ENCODE data around the gene CTRL. TPM values are rescaled to one million over a fixed set of nuclear protein-coding genes. Genes with fewer than 3 reads are reported as not detected.

The CTRL gene
- total RNA-seq, 1 donor from 2014 or later, result 1.0 TPM

DNA sequence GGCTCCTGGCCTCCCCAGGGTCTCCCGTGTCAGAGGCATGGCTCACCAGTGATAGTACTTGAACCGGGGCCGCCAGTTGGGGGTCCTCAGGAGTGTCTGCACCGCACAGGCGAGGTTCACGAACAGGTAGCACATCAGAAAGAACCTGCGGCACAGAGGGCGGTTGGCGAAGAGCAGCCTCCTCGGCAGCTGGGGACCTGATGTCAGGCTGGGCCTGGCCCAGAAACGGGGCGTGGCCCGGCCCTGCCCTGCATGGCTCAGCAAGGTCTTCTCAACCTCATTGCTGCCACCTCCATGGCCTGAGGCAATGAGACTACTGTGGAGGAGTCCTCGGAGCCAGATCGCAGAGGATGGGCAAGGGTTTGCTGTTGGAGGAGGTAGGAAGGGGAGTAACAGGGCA, 16.4 kb upstream of the CTRL start:
- Histone ChIP-seq H3K4me1 (ENCODE audit: control insufficient read depth in 3 of 3, insufficient read depth in 3 of 3, low read length in 3 of 3) (peaks cover 29 to 44% (median 44%) of the 10 kb centered on the region in 3 donors), H3K4me3 (ENCODE audit: low read length in 3 of 3) (no peak overlapping the region), H3K27ac (ENCODE audit: low read depth, low read length) (no peak overlapping the region), H3K36me3 (ENCODE audit: control insufficient read depth in 3 of 3, insufficient read depth in 3 of 3, low read length in 3 of 3) (peaks cover 75 to 88% (median 76%) of the 10 kb centered on the region in 3 donors), H3K9me3 (ENCODE audit: control insufficient read depth in 3 of 3, low read length in 3 of 3) (no peaks in the 10 kb centered on the region), H3K9ac (ENCODE audit: low read depth in 1 of 3, low read length in 3 of 3) (no peak overlapping the region), H3K27me3 (ENCODE audit: control insufficient read depth in 3 of 3, insufficient read depth in 3 of 3, low read length in 3 of 3) (no peaks in the 10 kb centered on the region)

DNA sequence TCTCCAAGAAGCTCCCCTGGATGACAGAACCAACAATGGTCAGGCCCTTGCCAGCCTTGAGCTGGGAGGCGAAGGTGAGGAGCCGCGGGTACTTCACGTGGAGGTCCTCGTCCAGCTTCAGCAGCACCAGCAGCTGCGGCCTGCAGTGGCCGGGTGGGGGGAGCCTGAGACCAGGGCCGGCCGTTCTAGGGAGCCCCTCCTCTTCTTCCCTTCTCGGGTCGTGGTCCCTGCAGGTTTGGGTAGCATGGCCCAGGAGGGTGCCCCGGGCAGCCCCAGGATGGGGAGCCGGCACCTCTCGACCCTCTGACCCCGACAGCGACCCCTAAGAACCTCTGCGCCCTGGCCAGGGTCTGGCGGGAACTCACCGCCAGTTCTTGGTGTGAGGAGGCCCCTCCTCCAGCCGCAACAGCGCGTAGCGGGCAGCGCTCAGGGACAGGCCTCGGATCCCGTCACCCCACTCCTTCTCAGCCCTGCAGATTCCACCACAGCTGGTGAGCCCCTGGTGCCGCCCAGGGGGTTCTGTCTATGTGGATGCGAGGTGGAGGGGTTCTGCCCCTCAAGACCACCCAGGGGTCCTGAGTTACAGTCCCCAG, 15.4 kb upstream of the CTRL start:
- Histone ChIP-seq H3K9me3 (ENCODE audit: control insufficient read depth in 3 of 3, low read length in 3 of 3) (no peaks in the 10 kb centered on the region), H3K36me3 (ENCODE audit: control insufficient read depth in 3 of 3, insufficient read depth in 3 of 3, low read length in 3 of 3) (peaks cover 78 to 94% (median 80%) of the 10 kb centered on the region in 3 donors), H3K4me3 (ENCODE audit: low read length in 3 of 3) (no peak overlapping the region), H3K27ac (ENCODE audit: low read depth, low read length) (no peak overlapping the region), H3K9ac (ENCODE audit: low read depth in 1 of 3, low read length in 3 of 3) (no peak overlapping the region), H3K27me3 (ENCODE audit: control insufficient read depth in 3 of 3, insufficient read depth in 3 of 3, low read length in 3 of 3) (no peaks in the 10 kb centered on the region), H3K4me1 (ENCODE audit: control insufficient read depth in 3 of 3, insufficient read depth in 3 of 3, low read length in 3 of 3) (peaks cover 34 to 48% (median 43%) of the 10 kb centered on the region in 3 donors)

DNA sequence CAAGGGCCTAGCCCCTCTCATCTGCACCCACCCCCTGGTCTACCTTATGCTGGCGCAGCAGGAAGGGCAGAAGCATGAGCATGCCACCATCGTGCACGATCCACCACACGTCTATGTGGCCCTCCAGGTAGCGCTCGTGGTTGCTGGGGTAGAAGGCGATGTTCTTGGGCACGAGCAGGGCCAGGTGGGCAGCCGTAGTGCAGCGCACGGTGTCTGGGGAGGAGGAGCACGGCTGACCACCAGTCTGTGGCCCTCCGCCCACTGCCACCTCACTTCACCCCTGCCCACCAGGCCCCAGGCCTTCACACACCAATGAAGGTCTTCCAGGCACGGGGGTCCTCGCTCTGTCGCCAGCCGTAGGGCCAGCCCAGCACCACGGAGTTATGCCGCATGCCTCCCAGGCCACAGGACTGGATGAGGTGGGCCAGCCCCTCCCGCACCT, 14.5 kb upstream of the CTRL start:
- Histone ChIP-seq H3K9ac (ENCODE audit: low read depth in 1 of 3, low read length in 3 of 3) (peak overlapping the region in 1 of 3 donors; percentile 16), H3K4me1 (ENCODE audit: control insufficient read depth in 3 of 3, insufficient read depth in 3 of 3, low read length in 3 of 3) (peaks cover 25 to 39% (median 36%) of the 10 kb centered on the region in 3 donors), H3K9me3 (ENCODE audit: control insufficient read depth in 3 of 3, low read length in 3 of 3) (no peaks in the 10 kb centered on the region), H3K27me3 (ENCODE audit: control insufficient read depth in 3 of 3, insufficient read depth in 3 of 3, low read length in 3 of 3) (no peaks in the 10 kb centered on the region), H3K36me3 (ENCODE audit: control insufficient read depth in 3 of 3, insufficient read depth in 3 of 3, low read length in 3 of 3) (peaks cover 71 to 92% (median 72%) of the 10 kb centered on the region in 3 donors), H3K27ac (ENCODE audit: low read depth, low read length) (no peak overlapping the region), H3K4me3 (ENCODE audit: low read length in 3 of 3) (no peak overlapping the region)

DNA sequence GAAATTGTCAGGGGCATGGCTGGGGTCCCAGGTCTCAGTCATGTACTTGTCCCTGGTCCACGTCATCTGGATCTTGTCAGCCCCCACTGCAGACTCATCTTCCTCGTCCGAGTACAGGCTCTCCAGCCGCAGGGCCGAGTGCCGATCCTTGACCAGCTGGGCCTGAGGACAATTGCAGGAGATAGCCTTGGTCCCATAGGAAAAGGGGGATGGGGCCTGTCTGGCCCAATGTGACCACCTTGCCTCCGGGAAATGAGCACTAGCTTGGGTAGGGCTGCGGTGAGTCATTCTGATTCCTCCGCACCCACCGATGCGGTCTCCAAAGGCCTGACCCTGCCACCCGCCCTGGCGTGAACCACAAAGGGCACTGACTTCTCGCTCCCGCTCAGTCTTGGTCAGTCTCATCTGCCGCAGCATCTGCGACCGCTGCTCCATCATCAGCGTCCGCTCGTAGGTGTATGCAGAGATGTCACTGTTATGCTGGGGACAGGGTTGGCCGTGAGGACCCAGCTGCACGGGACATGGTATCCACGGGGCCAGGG, 13.8 kb upstream of the CTRL start:
- no peaks in the 10 kb centered on the region for H3K9me3 ChIP-seq (ENCODE audit: control insufficient read depth in 3 of 3, low read length in 3 of 3)
- peak overlapping the region; percentile 40 for H3K27ac ChIP-seq (ENCODE audit: low read depth, low read length)
- no peaks in the 10 kb centered on the region for H3K27me3 ChIP-seq (ENCODE audit: control insufficient read depth in 3 of 3, insufficient read depth in 3 of 3, low read length in 3 of 3)
- H3K4me1 ChIP-seq (ENCODE audit: control insufficient read depth in 3 of 3, insufficient read depth in 3 of 3, low read length in 3 of 3), result peaks cover 25 to 36% (median 34%) of the 10 kb centered on the region in 3 donors
- no peak overlapping the region for H3K4me3 ChIP-seq (ENCODE audit: low read length in 3 of 3)
- peaks cover 64 to 86% (median 66%) of the 10 kb centered on the region in 3 donors for H3K36me3 ChIP-seq (ENCODE audit: control insufficient read depth in 3 of 3, insufficient read depth in 3 of 3, low read length in 3 of 3)
- H3K9ac ChIP-seq (ENCODE audit: low read depth in 1 of 3, low read length in 3 of 3), result peak overlapping the region in 1 of 3 donors; percentile 16

DNA sequence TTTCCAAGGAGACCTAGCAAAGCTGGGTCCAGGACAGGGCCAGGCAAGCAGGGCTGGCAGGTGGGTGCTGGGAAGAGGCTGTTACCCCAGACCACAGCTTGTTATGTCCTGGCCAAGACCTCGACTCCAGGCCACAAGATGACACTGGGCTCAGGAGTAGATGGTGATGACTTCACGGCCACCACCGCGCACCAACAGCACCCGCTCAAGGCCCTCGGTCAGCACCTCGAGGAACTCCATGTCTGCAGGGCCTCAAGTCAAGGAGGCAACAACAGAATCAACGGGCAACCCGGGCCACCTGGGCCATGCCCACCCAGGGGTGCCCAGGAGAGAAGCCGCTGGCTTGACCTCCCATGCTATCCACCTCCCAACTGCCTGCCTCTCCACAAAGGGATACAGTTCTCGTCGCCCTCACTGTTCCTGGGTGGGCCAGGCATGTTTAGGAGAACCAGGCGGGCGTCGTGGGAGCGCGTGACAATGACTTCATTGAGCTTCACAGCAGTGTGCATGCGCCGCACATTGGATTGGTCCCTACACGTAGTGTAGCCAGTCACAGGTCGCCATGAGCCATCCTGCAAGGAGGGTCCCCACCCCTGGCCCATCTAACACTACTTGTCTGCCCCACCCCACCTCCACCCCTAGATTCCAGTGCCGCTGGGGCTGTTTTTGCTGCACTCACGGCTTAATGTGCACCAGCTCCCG, 13.2 kb upstream of the CTRL start:
- Histone ChIP-seq H3K9ac (ENCODE audit: low read depth in 1 of 3, low read length in 3 of 3) (peak overlapping the region in 1 of 3 donors; percentile 54), H3K36me3 (ENCODE audit: control insufficient read depth in 3 of 3, insufficient read depth in 3 of 3, low read length in 3 of 3) (peaks cover 64 to 86% (median 66%) of the 10 kb centered on the region in 3 donors), H3K27me3 (ENCODE audit: control insufficient read depth in 3 of 3, insufficient read depth in 3 of 3, low read length in 3 of 3) (no peaks in the 10 kb centered on the region), H3K4me1 (ENCODE audit: control insufficient read depth in 3 of 3, insufficient read depth in 3 of 3, low read length in 3 of 3) (peaks cover 29 to 42% (median 40%) of the 10 kb centered on the region in 3 donors), H3K9me3 (ENCODE audit: control insufficient read depth in 3 of 3, low read length in 3 of 3) (no peaks in the 10 kb centered on the region), H3K4me3 (ENCODE audit: low read length in 3 of 3) (no peak overlapping the region), H3K27ac (ENCODE audit: low read depth, low read length) (peak overlapping the region; percentile 56)

DNA sequence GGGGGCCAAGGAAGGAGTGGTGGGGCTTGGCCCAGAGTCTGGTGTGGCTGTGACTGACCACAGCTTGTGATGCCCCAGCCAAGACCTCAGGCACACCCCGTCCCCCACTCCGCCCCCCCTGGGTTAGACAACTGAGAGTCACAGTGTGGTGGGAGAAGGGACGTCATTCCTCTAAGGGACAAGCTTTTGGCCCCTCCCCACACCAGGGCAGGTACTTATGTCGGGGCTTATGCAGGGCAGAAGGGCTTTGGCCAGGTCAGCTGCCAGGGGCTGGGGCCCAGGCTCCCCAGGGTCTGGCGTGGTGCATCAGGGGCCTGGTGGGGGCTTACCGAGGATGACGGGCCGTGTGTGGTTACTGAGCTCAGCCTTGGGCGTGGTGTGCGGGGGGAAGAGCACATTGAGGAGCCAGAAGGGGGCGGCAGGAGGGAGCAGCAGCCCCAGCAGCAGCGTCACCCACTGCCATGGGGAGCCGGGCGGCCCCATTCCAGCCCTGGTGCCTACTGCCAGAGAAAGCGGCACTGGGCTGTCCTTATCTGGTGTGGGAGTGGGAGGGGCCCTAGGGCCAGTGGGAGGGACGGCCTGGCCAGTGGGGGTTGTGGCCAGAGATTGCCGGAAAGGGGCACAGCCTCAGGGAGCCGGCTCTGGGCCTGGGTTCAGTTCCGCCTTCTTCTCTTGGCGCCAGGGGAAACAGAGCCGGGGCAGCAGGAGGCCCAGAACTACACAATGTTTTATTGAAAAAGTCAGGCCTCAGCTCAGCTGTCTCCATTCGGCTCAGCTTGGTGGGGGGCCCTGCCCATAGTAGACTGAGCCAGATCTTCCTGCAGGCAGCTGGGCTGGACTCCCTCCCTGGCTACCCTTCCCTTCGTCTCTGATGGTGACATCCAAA, 12.2 kb upstream of the CTRL start, which contains the start of gene LCAT:
Gene LCAT, minus strand, starts transcription at position 502 of the 886 bp plus-strand sequence. Its CDS starts 19 bp downstream, at position 483.
- no peak within 1 kb of the TSS for H3K4me3 ChIP-seq (ENCODE audit: low read length in 3 of 3)
- peaks cover 56 to 83% (median 64%) of the 10 kb centered on the region in 3 donors for H3K36me3 ChIP-seq (ENCODE audit: control insufficient read depth in 3 of 3, insufficient read depth in 3 of 3, low read length in 3 of 3)
- H3K4me1 ChIP-seq (ENCODE audit: control insufficient read depth in 3 of 3, insufficient read depth in 3 of 3, low read length in 3 of 3), result peaks cover 29 to 46% (median 44%) of the 10 kb centered on the region in 3 donors
- H3K9ac ChIP-seq (ENCODE audit: low read depth in 1 of 3, low read length in 3 of 3), result peak within 1 kb of the TSS in 2 of 3 donors; percentile 20 to 62
- no peaks in the 10 kb centered on the region for H3K9me3 ChIP-seq (ENCODE audit: control insufficient read depth in 3 of 3, low read length in 3 of 3)
- H3K27me3 ChIP-seq (ENCODE audit: control insufficient read depth in 3 of 3, insufficient read depth in 3 of 3, low read length in 3 of 3), result no peaks in the 10 kb centered on the region
- peak within 1 kb of the TSS; percentile 62 for H3K27ac ChIP-seq (ENCODE audit: low read depth, low read length)

DNA sequence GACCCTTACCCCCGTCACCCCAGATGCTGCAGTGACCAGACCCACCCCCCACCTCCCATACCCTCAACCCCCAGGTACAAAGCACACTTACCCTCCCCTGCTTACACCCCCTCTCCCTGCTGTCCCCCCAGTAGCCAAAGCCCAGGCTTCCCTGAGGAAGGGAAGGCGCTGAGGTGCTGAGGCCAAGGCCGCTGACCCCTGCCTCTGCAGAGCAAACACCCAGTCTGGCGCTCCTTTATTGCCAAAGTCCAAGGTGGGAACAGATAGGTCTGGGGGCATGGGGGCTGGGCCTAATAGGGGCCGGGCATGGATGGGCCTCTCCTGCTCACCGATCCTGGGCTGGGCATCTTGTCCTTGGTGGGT, 11.6 kb upstream of the CTRL start:
- H3K27ac ChIP-seq (ENCODE audit: low read depth, low read length), result peak overlapping the region; percentile 62
- H3K4me1 ChIP-seq (ENCODE audit: control insufficient read depth in 3 of 3, insufficient read depth in 3 of 3, low read length in 3 of 3), result peaks cover 29 to 46% (median 42%) of the 10 kb centered on the region in 3 donors
- H3K27me3 ChIP-seq (ENCODE audit: control insufficient read depth in 3 of 3, insufficient read depth in 3 of 3, low read length in 3 of 3), result no peaks in the 10 kb centered on the region
- peaks cover 50 to 76% (median 58%) of the 10 kb centered on the region in 3 donors for H3K36me3 ChIP-seq (ENCODE audit: control insufficient read depth in 3 of 3, insufficient read depth in 3 of 3, low read length in 3 of 3)
- H3K4me3 ChIP-seq (ENCODE audit: low read length in 3 of 3), result no peak overlapping the region
- no peaks in the 10 kb centered on the region for H3K9me3 ChIP-seq (ENCODE audit: control insufficient read depth in 3 of 3, low read length in 3 of 3)
- no peak overlapping the region for H3K9ac ChIP-seq (ENCODE audit: low read depth in 1 of 3, low read length in 3 of 3)

DNA sequence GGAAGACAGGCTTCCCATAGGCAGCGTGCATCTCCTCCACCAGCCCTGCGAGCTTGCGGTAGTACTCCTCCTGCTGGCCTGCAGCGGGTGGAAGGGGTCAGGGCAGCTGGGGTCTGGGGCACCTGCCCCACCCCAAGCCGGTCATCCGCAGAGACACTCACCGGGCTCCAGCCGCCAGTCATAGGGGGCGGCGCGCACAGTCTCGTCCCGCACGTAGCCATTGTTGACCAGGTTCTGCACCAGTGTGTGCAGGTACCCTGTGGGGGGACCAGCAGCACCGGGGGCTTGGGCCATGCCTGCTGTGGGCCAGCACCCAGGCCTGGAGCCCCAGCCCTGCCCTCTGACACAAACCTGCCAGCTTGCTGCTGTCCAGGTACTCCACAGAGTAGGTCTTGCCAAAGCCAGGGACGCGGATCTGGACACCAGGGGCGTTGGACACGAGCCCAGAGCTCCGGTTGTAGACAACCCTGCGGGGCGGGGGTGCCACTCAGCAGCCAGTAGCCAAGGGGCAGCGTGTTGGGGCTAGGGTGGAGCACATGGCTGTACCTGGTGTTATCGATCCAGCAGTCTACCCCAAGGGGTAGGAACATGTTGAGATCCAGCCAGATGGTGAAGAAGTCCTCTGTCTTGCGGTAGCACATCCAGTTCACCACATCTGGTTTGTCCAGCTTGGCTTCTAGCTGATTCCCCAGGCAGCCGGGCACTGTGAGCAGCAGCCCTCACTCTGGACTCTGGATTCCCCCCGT, 11.0 kb upstream of the CTRL start:
- Histone ChIP-seq H3K27ac (ENCODE audit: low read depth, low read length) (peak overlapping the region; percentile 62), H3K4me3 (ENCODE audit: low read length in 3 of 3) (no peak overlapping the region), H3K27me3 (ENCODE audit: control insufficient read depth in 3 of 3, insufficient read depth in 3 of 3, low read length in 3 of 3) (no peaks in the 10 kb centered on the region), H3K4me1 (ENCODE audit: control insufficient read depth in 3 of 3, insufficient read depth in 3 of 3, low read length in 3 of 3) (peaks cover 29 to 46% (median 42%) of the 10 kb centered on the region in 3 donors), H3K36me3 (ENCODE audit: control insufficient read depth in 3 of 3, insufficient read depth in 3 of 3, low read length in 3 of 3) (peaks cover 45 to 71% (median 52%) of the 10 kb centered on the region in 3 donors), H3K9ac (ENCODE audit: low read depth in 1 of 3, low read length in 3 of 3) (peak overlapping the region in 1 of 3 donors; percentile 8), H3K9me3 (ENCODE audit: control insufficient read depth in 3 of 3, low read length in 3 of 3) (no peaks in the 10 kb centered on the region)

DNA sequence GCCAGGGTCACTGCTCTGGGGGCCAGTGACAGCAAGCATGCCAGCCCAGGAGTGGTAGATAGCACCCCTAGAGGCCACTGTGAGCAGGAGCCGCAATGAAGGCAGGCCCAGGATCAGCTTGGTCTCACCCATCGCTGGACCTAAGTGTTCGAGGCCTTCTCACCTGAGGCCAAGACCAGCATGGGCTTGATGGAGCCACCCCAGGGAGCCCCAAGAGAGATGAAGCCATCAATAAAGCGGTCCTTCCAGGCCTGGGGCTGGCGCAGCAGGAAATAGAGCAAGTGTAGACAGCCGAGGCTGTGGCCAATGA, 10.5 kb upstream of the CTRL start:
- no peak overlapping the region for H3K9ac ChIP-seq (ENCODE audit: low read depth in 1 of 3, low read length in 3 of 3)
- H3K36me3 ChIP-seq (ENCODE audit: control insufficient read depth in 3 of 3, insufficient read depth in 3 of 3, low read length in 3 of 3), result peaks cover 40 to 66% (median 47%) of the 10 kb centered on the region in 3 donors
- H3K4me3 ChIP-seq (ENCODE audit: low read length in 3 of 3), result no peak overlapping the region
- no peak overlapping the region for H3K27ac ChIP-seq (ENCODE audit: low read depth, low read length)
- no peaks in the 10 kb centered on the region for H3K9me3 ChIP-seq (ENCODE audit: control insufficient read depth in 3 of 3, low read length in 3 of 3)
- peaks cover 32 to 50% (median 45%) of the 10 kb centered on the region in 3 donors for H3K4me1 ChIP-seq (ENCODE audit: control insufficient read depth in 3 of 3, insufficient read depth in 3 of 3, low read length in 3 of 3)
- no peaks in the 10 kb centered on the region for H3K27me3 ChIP-seq (ENCODE audit: control insufficient read depth in 3 of 3, insufficient read depth in 3 of 3, low read length in 3 of 3)

Data from skeletal muscle tissue (tissue), 4 donors.